Measurements from ENCODE around the gene ITGBL1. TPM values are rescaled to one million over a fixed set of nuclear protein-coding genes. Genes with fewer than 3 reads are reported as not detected.

Gene ITGBL1
- total RNA-seq, 1 experiment from 2014 or later = 0.89 TPM

GRCh38 chr13:101640788-101641400 is 188.4 kb downstream of the ITGBL1 start:
- Histone ChIP-seq H3K9me3 (ENCODE audit: low read length) (no peaks in the 10 kb centered on the region), H3K27ac (ENCODE audit: low read length) (no peak overlapping the region), H4K20me1 (ENCODE audit: insufficient read depth, low read depth, low read length) (no peaks in the 10 kb centered on the region), H3K4me2 (ENCODE audit: low read depth, low read length, poor library complexity, severe bottlenecking) (no peak overlapping the region), H3K4me1 (ENCODE audit: low read length) (no peaks in the 10 kb centered on the region), H2AFZ (ENCODE audit: low read length) (no peak overlapping the region), H3K9ac (ENCODE audit: low read length) (no peak overlapping the region), H3K9me2 (replicated peaks; ENCODE audit: insufficient read depth, low read length) (no peaks in the 10 kb centered on the region), H3K4me3 (ENCODE audit: low read length) (no peak overlapping the region), H3K36me3 (ENCODE audit: insufficient read depth, low read length) (no peaks in the 10 kb centered on the region), H3K79me2 (ENCODE audit: low read length) (no peaks in the 10 kb centered on the region), H3K27me3 (ENCODE audit: low read length) (no peaks in the 10 kb centered on the region)
- DNase-seq = no peak

- Histone ChIP-seq H4K20me1 (ENCODE audit: insufficient read depth, low read depth, low read length) (no peaks in the 10 kb centered on the region), H3K36me3 (ENCODE audit: insufficient read depth, low read length) (no peaks in the 10 kb centered on the region), H3K9ac (ENCODE audit: low read length) (no peak overlapping the region), H3K9me2 (replicated peaks; ENCODE audit: insufficient read depth, low read length) (no peaks in the 10 kb centered on the region), H3K9me3 (ENCODE audit: low read length) (no peaks in the 10 kb centered on the region), H3K4me2 (ENCODE audit: low read depth, low read length, poor library complexity, severe bottlenecking) (no peak overlapping the region), H3K79me2 (ENCODE audit: low read length) (no peaks in the 10 kb centered on the region), H3K4me1 (ENCODE audit: low read length) (no peaks in the 10 kb centered on the region), H3K4me3 (ENCODE audit: low read length) (no peak overlapping the region), H3K27me3 (ENCODE audit: low read length) (no peaks in the 10 kb centered on the region), H2AFZ (ENCODE audit: low read length) (no peak overlapping the region), H3K27ac (ENCODE audit: low read length) (no peak overlapping the region)
- DNase-seq = no peak
Observed at GRCh38 chr13:101645871-101646270, 193.4 kb downstream of the ITGBL1 start.

- H3K4me1 ChIP-seq (ENCODE audit: low read length) = no peaks in the 10 kb centered on the region
- H3K27ac ChIP-seq (ENCODE audit: low read length) = no peak overlapping the region
- no peak overlapping the region for H3K4me2 ChIP-seq (ENCODE audit: low read depth, low read length, poor library complexity, severe bottlenecking)
- H3K27me3 ChIP-seq (ENCODE audit: low read length) = no peaks in the 10 kb centered on the region
- H3K79me2 ChIP-seq (ENCODE audit: low read length) = no peaks in the 10 kb centered on the region
- no peaks in the 10 kb centered on the region for H3K9me3 ChIP-seq (ENCODE audit: low read length)
- H3K36me3 ChIP-seq (ENCODE audit: insufficient read depth, low read length) = no peaks in the 10 kb centered on the region
- H2AFZ ChIP-seq (ENCODE audit: low read length) = no peak overlapping the region
- no peaks in the 10 kb centered on the region for H3K9me2 ChIP-seq (replicated peaks; ENCODE audit: insufficient read depth, low read length)
- H3K9ac ChIP-seq (ENCODE audit: low read length) = no peak overlapping the region
- no peak overlapping the region for H3K4me3 ChIP-seq (ENCODE audit: low read length)
- no peak for DNase-seq
- no peaks in the 10 kb centered on the region for H4K20me1 ChIP-seq (ENCODE audit: insufficient read depth, low read depth, low read length)
Observed at GRCh38 chr13:101647760-101648159, 195.3 kb downstream of the ITGBL1 start.

GRCh38 chr13:101648766-101649487 is 196.5 kb downstream of the ITGBL1 start:
- Histone ChIP-seq H3K27me3 (ENCODE audit: low read length) (no peaks in the 10 kb centered on the region), H3K36me3 (ENCODE audit: insufficient read depth, low read length) (no peaks in the 10 kb centered on the region), H2AFZ (ENCODE audit: low read length) (no peak overlapping the region), H4K20me1 (ENCODE audit: insufficient read depth, low read depth, low read length) (no peaks in the 10 kb centered on the region), H3K27ac (ENCODE audit: low read length) (no peak overlapping the region), H3K4me2 (ENCODE audit: low read depth, low read length, poor library complexity, severe bottlenecking) (no peak overlapping the region), H3K9me2 (replicated peaks; ENCODE audit: insufficient read depth, low read length) (no peaks in the 10 kb centered on the region), H3K4me1 (ENCODE audit: low read length) (no peaks in the 10 kb centered on the region), H3K9ac (ENCODE audit: low read length) (no peak overlapping the region), H3K9me3 (ENCODE audit: low read length) (no peaks in the 10 kb centered on the region), H3K79me2 (ENCODE audit: low read length) (no peaks in the 10 kb centered on the region), H3K4me3 (ENCODE audit: low read length) (no peak overlapping the region)
- DNase-seq = no peak

- Histone ChIP-seq H3K9me2 (replicated peaks; ENCODE audit: insufficient read depth, low read length) (no peaks in the 10 kb centered on the region), H3K27ac (ENCODE audit: low read length) (no peak overlapping the region), H3K4me3 (ENCODE audit: low read length) (no peak overlapping the region), H3K27me3 (ENCODE audit: low read length) (no peaks in the 10 kb centered on the region), H3K9ac (ENCODE audit: low read length) (no peak overlapping the region), H3K4me1 (ENCODE audit: low read length) (no peaks in the 10 kb centered on the region), H4K20me1 (ENCODE audit: insufficient read depth, low read depth, low read length) (no peaks in the 10 kb centered on the region), H3K79me2 (ENCODE audit: low read length) (no peaks in the 10 kb centered on the region), H3K4me2 (ENCODE audit: low read depth, low read length, poor library complexity, severe bottlenecking) (no peak overlapping the region), H2AFZ (ENCODE audit: low read length) (no peak overlapping the region), H3K36me3 (ENCODE audit: insufficient read depth, low read length) (no peaks in the 10 kb centered on the region), H3K9me3 (ENCODE audit: low read length) (no peaks in the 10 kb centered on the region)
- DNase-seq = no peak
Observed at GRCh38 chr13:101649488-101650126, 197.1 kb downstream of the ITGBL1 start.

GRCh38 chr13:101654883-101655282 is 202.4 kb downstream of the ITGBL1 start:
- Histone ChIP-seq H3K9me2 (replicated peaks; ENCODE audit: insufficient read depth, low read length) (no peaks in the 10 kb centered on the region), H3K4me1 (ENCODE audit: low read length) (peaks cover 7% of the 10 kb centered on the region), H3K9me3 (ENCODE audit: low read length) (no peaks in the 10 kb centered on the region), H2AFZ (ENCODE audit: low read length) (no peak overlapping the region), H3K4me3 (ENCODE audit: low read length) (no peak overlapping the region), H3K27ac (ENCODE audit: low read length) (no peak overlapping the region), H3K79me2 (ENCODE audit: low read length) (no peaks in the 10 kb centered on the region), H3K9ac (ENCODE audit: low read length) (no peak overlapping the region), H3K36me3 (ENCODE audit: insufficient read depth, low read length) (no peaks in the 10 kb centered on the region), H4K20me1 (ENCODE audit: insufficient read depth, low read depth, low read length) (no peaks in the 10 kb centered on the region), H3K4me2 (ENCODE audit: low read depth, low read length, poor library complexity, severe bottlenecking) (no peak overlapping the region), H3K27me3 (ENCODE audit: low read length) (no peaks in the 10 kb centered on the region)
- no peak for DNase-seq

- no peaks in the 10 kb centered on the region for H3K36me3 ChIP-seq (ENCODE audit: insufficient read depth, low read length)
- H3K4me1 ChIP-seq (ENCODE audit: low read length) = peaks cover 7% of the 10 kb centered on the region
- H3K27me3 ChIP-seq (ENCODE audit: low read length) = no peaks in the 10 kb centered on the region
- DNase-seq = peak; percentile 52
- no peak overlapping the region for H2AFZ ChIP-seq (ENCODE audit: low read length)
- H3K9me2 ChIP-seq (replicated peaks; ENCODE audit: insufficient read depth, low read length) = no peaks in the 10 kb centered on the region
- H3K4me2 ChIP-seq (ENCODE audit: low read depth, low read length, poor library complexity, severe bottlenecking) = no peak overlapping the region
- H4K20me1 ChIP-seq (ENCODE audit: insufficient read depth, low read depth, low read length) = no peaks in the 10 kb centered on the region
- H3K4me3 ChIP-seq (ENCODE audit: low read length) = no peak overlapping the region
- H3K9ac ChIP-seq (ENCODE audit: low read length) = no peak overlapping the region
- no peaks in the 10 kb centered on the region for H3K9me3 ChIP-seq (ENCODE audit: low read length)
- H3K27ac ChIP-seq (ENCODE audit: low read length) = no peak overlapping the region
- no peaks in the 10 kb centered on the region for H3K79me2 ChIP-seq (ENCODE audit: low read length)
Observed at GRCh38 chr13:101655435-101655834, 203.0 kb downstream of the ITGBL1 start.

- H3K9me3 ChIP-seq (ENCODE audit: low read length) = no peaks in the 10 kb centered on the region
- H3K4me3 ChIP-seq (ENCODE audit: low read length) = no peak overlapping the region
- H4K20me1 ChIP-seq (ENCODE audit: insufficient read depth, low read depth, low read length) = no peaks in the 10 kb centered on the region
- no peak overlapping the region for H3K4me2 ChIP-seq (ENCODE audit: low read depth, low read length, poor library complexity, severe bottlenecking)
- no peak overlapping the region for H3K9ac ChIP-seq (ENCODE audit: low read length)
- H3K4me1 ChIP-seq (ENCODE audit: low read length) = peaks cover 2% of the 10 kb centered on the region
- H3K36me3 ChIP-seq (ENCODE audit: insufficient read depth, low read length) = no peaks in the 10 kb centered on the region
- H3K27me3 ChIP-seq (ENCODE audit: low read length) = no peaks in the 10 kb centered on the region
- H3K79me2 ChIP-seq (ENCODE audit: low read length) = no peaks in the 10 kb centered on the region
- no peak overlapping the region for H2AFZ ChIP-seq (ENCODE audit: low read length)
- no peaks in the 10 kb centered on the region for H3K9me2 ChIP-seq (replicated peaks; ENCODE audit: insufficient read depth, low read length)
- no peak overlapping the region for H3K27ac ChIP-seq (ENCODE audit: low read length)
- no peak for DNase-seq
Observed at GRCh38 chr13:101660711-101661110, 208.2 kb downstream of the ITGBL1 start.

All from Karpas-422 (cell line).